Fibroblast of lung (primary cell): Measurements from ENCODE around the gene SLC12A1. TPM values are rescaled to one million over a fixed set of nuclear protein-coding genes. Genes with fewer than 3 reads are reported as not detected.

Experiments
- DNase-seq, 2 donors: peaks; one replicate each; pipeline versions ENCODE4 v3.0.0 to v3.0.0-alpha.2; 2010; ENCODE audit warnings: low read depth in 2 of 2
- H2AFZ ChIP-seq: 2 replicates; pipeline ENCODE4 v1.5.1; 2012; ENCODE audit warnings: low read length, control low read depth, inconsistent platforms
- H3K27ac ChIP-seq: 2 replicates; pipeline ENCODE4 v1.5.1; 2011; ENCODE audit warnings: low read length, control low read depth; ENCODE audit not compliant: insufficient read depth
- H3K27me3 ChIP-seq: 2 replicates; pipeline ENCODE4 v1.5.1; 2011; ENCODE audit warnings: mild to moderate bottlenecking, low read length; ENCODE audit not compliant: control insufficient read depth, insufficient read depth
- H3K36me3 ChIP-seq: 2 replicates; pipeline ENCODE4 v1.5.1; 2011; ENCODE audit warnings: low read length; ENCODE audit not compliant: control insufficient read depth, insufficient read depth
- H3K4me1 ChIP-seq: 2 replicates; pipeline ENCODE4 v1.5.1; 2011; ENCODE audit warnings: low read length; ENCODE audit not compliant: control insufficient read depth, insufficient read depth; ENCODE audit errors: extremely low read depth
- H3K4me2 ChIP-seq: 2 replicates; pipeline ENCODE4 v1.5.1; 2011; ENCODE audit warnings: low read length, control low read depth; ENCODE audit not compliant: insufficient read depth; ENCODE audit errors: extremely low read depth
- H3K4me3 ChIP-seq, 4 experiments: fragments of 200-600 bp in 1 of 4; sonication (generic) in 1 of 4; replicated peaks in 1 of 4; 2 replicates each; pipeline ENCODE4 v1.5.1; 2011 to 2016; ENCODE audit warnings: low read length in 4 of 4, low read depth in 3 of 4, mild to moderate bottlenecking in 3 of 4, control low read depth in 2 of 4, inconsistent platforms in 1 of 4, mixed read lengths in 1 of 4; ENCODE audit not compliant: insufficient read depth in 1 of 4; ENCODE audit errors: control extremely low read depth in 1 of 4
- H3K79me2 ChIP-seq: 2 replicates; pipeline ENCODE4 v1.5.1; 2012; ENCODE audit warnings: mild to moderate bottlenecking, low read length, inconsistent platforms; ENCODE audit not compliant: control insufficient read depth, insufficient read depth
- H3K9ac ChIP-seq: 2 replicates; pipeline ENCODE4 v1.5.1; 2011; ENCODE audit warnings: mild to moderate bottlenecking, low read length, control low read depth; ENCODE audit not compliant: insufficient read depth
- H3K9me3 ChIP-seq: 2 replicates; pipeline ENCODE4 v1.5.1; 2012; ENCODE audit warnings: low read depth, low read length; ENCODE audit not compliant: control insufficient read depth, insufficient read depth
- H4K20me1 ChIP-seq: 2 replicates; pipeline ENCODE4 v1.5.1; 2011; ENCODE audit warnings: low read length; ENCODE audit not compliant: control insufficient read depth, insufficient read depth; ENCODE audit errors: extremely low read depth
- CTCF ChIP-seq, 2 donors: IDR thresholded peaks in 1 of 2; conservative IDR thresholded peaks in 1 of 2; 1 replicate in 1 of 2; 2 replicates in 1 of 2; pipeline ENCODE4 v1.5.1; 2011 to 2012; ENCODE audit warnings: low read length in 2 of 2, control low read depth in 1 of 2, inconsistent platforms in 1 of 2, low read depth in 1 of 2, mild to moderate bottlenecking in 1 of 2
- EZH2 ChIP-seq: IDR thresholded peaks from 2 replicates; pipeline ENCODE4 v1.5.1; 2012; ENCODE audit warnings: low read length, control low read depth, mild to moderate bottlenecking; ENCODE audit errors: missing control alignments
- polyA plus RNA-seq, 2 donors: library from polyadenylated mRNA; depleted of rRNA in 1 of 2; stranded (reverse) in 1 of 2; unstranded in 1 of 2; fragments of >200 nt; gene quantifications; 2 replicates each; pipeline ENCODE4 v1.2.1, GENCODE V29; 2011 to 2012; ENCODE audit warnings: missing spikeins in 1 of 2
- total RNA-seq: library from RNA; depleted of rRNA; stranded (reverse); fragments of >200 nt; gene quantifications from 2 replicates; pipeline ENCODE4 v1.2.1, GENCODE V29; 2014

The SLC12A1 gene
- total and polyA plus RNA-seq, 2 donors (not counting 1 experiment from before 2014, with no cell fraction given) = not detected

DNA sequence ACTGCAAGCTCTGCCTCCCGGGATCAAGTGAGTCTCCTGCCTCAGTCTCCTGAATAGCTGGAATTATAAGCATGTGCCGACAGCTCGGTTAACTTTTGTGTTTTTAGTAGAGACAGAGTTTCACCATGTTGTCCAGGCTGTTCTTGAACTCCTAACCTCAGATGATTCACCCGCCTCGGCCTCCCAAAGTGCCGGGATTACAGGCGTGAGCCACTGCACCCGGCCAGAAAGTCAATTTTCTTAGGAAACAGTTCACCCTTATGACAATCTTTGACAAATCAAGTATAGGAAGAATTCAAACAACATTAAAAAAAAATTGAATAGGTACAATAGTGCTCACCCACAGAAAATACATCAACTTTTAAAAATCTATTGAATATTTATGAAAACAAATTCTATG lies 101.5 kb downstream of the SLC12A1 start:
- TF ChIP-seq CTCF (conservative IDR thresholded peaks at IDR 0.05 in 1 of 2, IDR thresholded peaks at IDR 0.05 in 1 of 2; ENCODE audit: low read depth in 1 of 2, low read length in 2 of 2) = no peak
- no peak overlapping the region for H2AFZ ChIP-seq
- H3K4me3 ChIP-seq = no peak overlapping the region

GRCh38 chr15:48309740-48310139 lies 103.6 kb downstream of the SLC12A1 start:
- Histone ChIP-seq H3K36me3 (no peaks in the 10 kb centered on the region), H3K27me3 (no peaks in the 10 kb centered on the region), H3K4me3 (no peak overlapping the region), H3K4me2 (no peak overlapping the region), H4K20me1 (no peaks in the 10 kb centered on the region), H3K27ac (no peak overlapping the region), H2AFZ (no peak overlapping the region), H3K4me1 (no peaks in the 10 kb centered on the region), H3K79me2 (no peaks in the 10 kb centered on the region), H3K9ac (no peak overlapping the region), H3K9me3 (no peaks in the 10 kb centered on the region)
- no peak for DNase-seq
- TF ChIP-seq EZH2 (no peak), CTCF (conservative IDR thresholded peaks at IDR 0.05 in 1 of 2, IDR thresholded peaks at IDR 0.05 in 1 of 2; ENCODE audit: low read depth in 1 of 2, low read length in 2 of 2) (no peak)

More for the DNA sequence above, 101.5 kb downstream of the SLC12A1 start:
- no peaks in the 10 kb centered on the region for H3K79me2 ChIP-seq
- H3K36me3 ChIP-seq = no peaks in the 10 kb centered on the region
- no peaks in the 10 kb centered on the region for H3K27me3 ChIP-seq
- H3K27ac ChIP-seq = no peak overlapping the region
- H4K20me1 ChIP-seq = no peaks in the 10 kb centered on the region
- H3K9me3 ChIP-seq = no peaks in the 10 kb centered on the region
- H3K4me1 ChIP-seq = no peaks in the 10 kb centered on the region
- DNase-seq = no peak
- no peak overlapping the region for H3K9ac ChIP-seq
- no peak overlapping the region for H3K4me2 ChIP-seq

DNA sequence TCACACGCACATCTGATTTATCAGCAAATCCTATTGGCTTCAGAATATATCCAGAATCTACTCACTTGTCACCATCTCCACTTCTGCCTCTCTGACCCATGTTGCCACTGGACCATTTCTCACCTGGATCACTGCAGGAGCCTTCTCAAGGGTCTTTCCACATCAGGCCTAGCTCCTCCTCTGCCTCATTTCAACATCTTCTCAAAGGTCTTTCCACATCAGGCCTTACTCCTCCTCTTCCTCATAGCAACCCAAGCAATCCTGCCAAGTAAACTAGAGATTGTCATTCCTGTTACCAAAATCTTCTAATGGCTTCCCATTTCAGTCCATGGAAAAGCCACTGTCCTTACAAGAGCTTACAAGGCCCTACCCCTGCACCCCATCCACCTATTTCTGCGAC lies 107.1 kb downstream of the SLC12A1 start:
- Histone ChIP-seq H2AFZ (no peak overlapping the region), H3K9ac (no peak overlapping the region), H3K79me2 (no peaks in the 10 kb centered on the region), H3K9me3 (no peaks in the 10 kb centered on the region), H3K4me3 (no peak overlapping the region), H3K4me2 (no peak overlapping the region), H3K27ac (no peak overlapping the region), H3K27me3 (no peaks in the 10 kb centered on the region), H4K20me1 (no peaks in the 10 kb centered on the region), H3K36me3 (no peaks in the 10 kb centered on the region), H3K4me1 (no peaks in the 10 kb centered on the region)
- TF ChIP-seq CTCF (conservative IDR thresholded peaks at IDR 0.05 in 1 of 2, IDR thresholded peaks at IDR 0.05 in 1 of 2; ENCODE audit: low read depth in 1 of 2, low read length in 2 of 2) (no peak), EZH2 (no peak)
- no peak for DNase-seq
